Neural cell (in vitro differentiated cells): ENCODE results near the gene HOMER2.

Source experiments
- MXI1 ChIP-seq: fragments of 450-650 bp; conservative IDR thresholded peaks from 2 replicates; pipeline ENCODE4 v1.6.1; 2014; ENCODE audit warnings: antibody characterized with exemption, mild to moderate bottlenecking; ENCODE audit not compliant: poor library complexity, severe bottlenecking
- POLR2AphosphoS5 ChIP-seq: IDR thresholded peaks from 2 replicates; pipeline ENCODE4 v1.6.1; 2012
- RAD21 ChIP-seq: fragments of 450-650 bp; conservative IDR thresholded peaks from 2 replicates; pipeline ENCODE4 v1.6.1; 2014; ENCODE audit warnings: antibody characterized with exemption, mild to moderate bottlenecking, moderate library complexity
- REST ChIP-seq: IDR thresholded peaks from 2 replicates; pipeline ENCODE4 v1.6.1; 2012; ENCODE audit warnings: borderline replicate concordance
- TF ChIP-seq, protein P1 (sequence below): fragments of 450-650 bp; IDR thresholded peaks from 2 replicates; pipeline ENCODE4 v1.5.1; 2014; ENCODE audit warnings: antibody characterized with exemption, mild to moderate bottlenecking, moderate library complexity; ENCODE audit not compliant: poor library complexity, severe bottlenecking

DNA sequence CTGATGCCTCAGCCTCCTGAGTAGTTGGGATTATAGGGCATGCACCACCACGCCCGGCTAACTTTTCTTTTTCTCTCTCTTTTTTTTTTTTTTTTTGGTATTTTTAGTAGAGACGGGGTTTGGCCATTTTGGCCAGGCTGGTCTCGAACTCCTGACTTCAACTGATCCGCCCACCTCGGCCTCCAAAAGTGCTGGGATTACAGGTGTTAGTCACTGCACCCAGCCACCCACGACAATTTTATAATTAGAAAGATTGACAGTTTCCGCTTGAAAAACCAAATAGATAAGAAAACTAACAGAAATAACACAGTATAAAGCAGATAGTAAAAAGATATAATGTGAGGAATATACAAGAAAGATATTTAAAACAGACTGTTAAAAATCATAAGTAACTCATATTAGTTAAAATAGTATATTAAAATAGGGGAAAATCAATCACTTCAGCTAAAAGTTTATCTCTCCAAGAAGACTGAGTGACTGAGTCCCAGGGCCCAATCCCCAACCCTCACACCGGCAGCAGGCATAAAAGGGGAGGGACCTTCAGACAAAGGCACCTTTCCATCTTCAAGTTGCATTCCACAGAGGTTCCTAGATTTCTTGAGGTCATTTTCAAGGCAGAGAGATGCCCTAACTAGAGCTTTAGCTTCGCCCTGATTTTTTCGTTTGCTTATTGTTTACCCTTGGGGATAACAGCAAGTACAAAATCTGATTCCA lies 144.4 kb downstream of the HOMER2 start:
- no peak for TF ChIP-seq POLR2AphosphoS5
- no peak for TF ChIP-seq MXI1
- TF ChIP-seq, protein P1, sequence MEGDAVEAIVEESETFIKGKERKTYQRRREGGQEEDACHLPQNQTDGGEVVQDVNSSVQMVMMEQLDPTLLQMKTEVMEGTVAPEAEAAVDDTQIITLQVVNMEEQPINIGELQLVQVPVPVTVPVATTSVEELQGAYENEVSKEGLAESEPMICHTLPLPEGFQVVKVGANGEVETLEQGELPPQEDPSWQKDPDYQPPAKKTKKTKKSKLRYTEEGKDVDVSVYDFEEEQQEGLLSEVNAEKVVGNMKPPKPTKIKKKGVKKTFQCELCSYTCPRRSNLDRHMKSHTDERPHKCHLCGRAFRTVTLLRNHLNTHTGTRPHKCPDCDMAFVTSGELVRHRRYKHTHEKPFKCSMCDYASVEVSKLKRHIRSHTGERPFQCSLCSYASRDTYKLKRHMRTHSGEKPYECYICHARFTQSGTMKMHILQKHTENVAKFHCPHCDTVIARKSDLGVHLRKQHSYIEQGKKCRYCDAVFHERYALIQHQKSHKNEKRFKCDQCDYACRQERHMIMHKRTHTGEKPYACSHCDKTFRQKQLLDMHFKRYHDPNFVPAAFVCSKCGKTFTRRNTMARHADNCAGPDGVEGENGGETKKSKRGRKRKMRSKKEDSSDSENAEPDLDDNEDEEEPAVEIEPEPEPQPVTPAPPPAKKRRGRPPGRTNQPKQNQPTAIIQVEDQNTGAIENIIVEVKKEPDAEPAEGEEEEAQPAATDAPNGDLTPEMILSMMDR: no peak
- TF ChIP-seq RAD21: no peak
- no peak for TF ChIP-seq REST
